ENCODE measurements around the gene ZHX3. TPM values are rescaled to one million over a fixed set of nuclear protein-coding genes. Genes with fewer than 3 reads are reported as not detected.

ZHX3 gene, protein sequence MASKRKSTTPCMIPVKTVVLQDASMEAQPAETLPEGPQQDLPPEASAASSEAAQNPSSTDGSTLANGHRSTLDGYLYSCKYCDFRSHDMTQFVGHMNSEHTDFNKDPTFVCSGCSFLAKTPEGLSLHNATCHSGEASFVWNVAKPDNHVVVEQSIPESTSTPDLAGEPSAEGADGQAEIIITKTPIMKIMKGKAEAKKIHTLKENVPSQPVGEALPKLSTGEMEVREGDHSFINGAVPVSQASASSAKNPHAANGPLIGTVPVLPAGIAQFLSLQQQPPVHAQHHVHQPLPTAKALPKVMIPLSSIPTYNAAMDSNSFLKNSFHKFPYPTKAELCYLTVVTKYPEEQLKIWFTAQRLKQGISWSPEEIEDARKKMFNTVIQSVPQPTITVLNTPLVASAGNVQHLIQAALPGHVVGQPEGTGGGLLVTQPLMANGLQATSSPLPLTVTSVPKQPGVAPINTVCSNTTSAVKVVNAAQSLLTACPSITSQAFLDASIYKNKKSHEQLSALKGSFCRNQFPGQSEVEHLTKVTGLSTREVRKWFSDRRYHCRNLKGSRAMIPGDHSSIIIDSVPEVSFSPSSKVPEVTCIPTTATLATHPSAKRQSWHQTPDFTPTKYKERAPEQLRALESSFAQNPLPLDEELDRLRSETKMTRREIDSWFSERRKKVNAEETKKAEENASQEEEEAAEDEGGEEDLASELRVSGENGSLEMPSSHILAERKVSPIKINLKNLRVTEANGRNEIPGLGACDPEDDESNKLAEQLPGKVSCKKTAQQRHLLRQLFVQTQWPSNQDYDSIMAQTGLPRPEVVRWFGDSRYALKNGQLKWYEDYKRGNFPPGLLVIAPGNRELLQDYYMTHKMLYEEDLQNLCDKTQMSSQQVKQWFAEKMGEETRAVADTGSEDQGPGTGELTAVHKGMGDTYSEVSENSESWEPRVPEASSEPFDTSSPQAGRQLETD
- 10 to 100 TPM in 1 of 3 donors, 1 to 10 TPM in 2; 6.9 to 11.9 (median 9.9) TPM for total RNA-seq

DNA sequence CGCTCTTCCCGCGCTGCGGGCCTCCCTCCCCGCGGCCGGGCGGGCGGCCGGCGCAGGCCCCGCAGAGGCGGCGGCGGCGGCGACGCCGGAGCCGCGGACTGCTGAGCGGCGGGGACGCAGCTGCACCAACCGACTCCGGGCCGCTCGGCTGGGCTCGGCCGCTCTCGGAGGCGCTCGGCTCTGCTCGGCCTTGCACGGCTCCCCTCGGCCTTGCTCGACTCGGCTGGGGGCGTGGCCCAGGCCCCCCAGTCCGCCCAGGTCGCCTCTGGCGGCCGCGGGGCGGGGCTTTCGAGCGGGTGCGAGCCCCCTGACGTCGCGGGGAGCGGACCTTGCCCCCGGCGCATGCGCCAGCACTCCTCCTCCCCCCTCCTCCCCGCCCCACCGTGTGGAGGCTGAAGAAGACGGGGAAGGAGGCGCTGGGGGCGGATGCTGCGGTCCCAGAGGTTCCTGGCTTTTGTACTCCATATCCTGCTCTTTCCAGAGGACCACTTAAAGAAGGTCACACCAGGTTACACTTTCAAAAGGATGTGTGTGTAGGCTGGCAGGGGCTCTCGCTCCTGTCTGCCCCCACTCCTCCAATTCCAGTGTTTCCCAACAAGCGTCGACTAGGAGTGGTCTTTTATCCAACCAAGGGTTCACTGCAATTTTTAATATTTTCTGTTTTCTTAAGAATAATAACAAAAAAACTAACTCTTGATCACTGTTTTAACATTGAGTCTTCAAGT lies at the start of gene ZHX3:
ZHX3 (minus strand) TSS at position 186 of the 725 bp plus-strand sequence. CDS start 112,815 bp downstream, outside the sequence.
- Mint-ChIP-seq H3K4me3 (peak within 1 kb of the TSS; percentile 87), H3K27me3 (ENCODE audit: low read depth) (no peaks in the 10 kb centered on the region), H3K36me3 (ENCODE audit: insufficient read depth) (no peaks in the 10 kb centered on the region), H3K9me3 (no peaks in the 10 kb centered on the region), H3K4me1 (ENCODE audit: low read depth) (peaks cover 13% of the 10 kb centered on the region)
- ATAC-seq (peak; percentile 99), DNase-seq (peak; percentile 96)

DNA sequence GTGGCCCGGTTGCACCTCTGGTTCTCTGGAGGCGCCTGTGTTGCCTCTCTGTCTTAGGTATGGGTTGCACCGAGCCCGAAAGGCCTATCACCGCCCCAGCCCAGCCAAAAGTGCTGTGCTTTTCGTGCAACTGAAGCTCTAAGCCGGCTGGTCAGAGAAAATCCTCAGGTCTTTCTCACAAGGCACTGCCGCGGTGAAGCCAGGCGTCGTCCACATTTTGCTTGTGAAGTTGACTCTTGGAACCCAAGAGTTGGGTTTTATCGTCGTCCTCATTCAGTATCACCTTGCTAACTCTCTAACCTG lies 49.8 kb upstream of the ZHX3 start:
- DNase-seq (no peak), ATAC-seq (no peak)
- peak overlapping the region; percentile 33 for H3K4me3 Mint-ChIP-seq
- H3K36me3 Mint-ChIP-seq (ENCODE audit: insufficient read depth): no peaks in the 10 kb centered on the region
- peaks cover 38% of the 10 kb centered on the region for H3K27me3 Mint-ChIP-seq (ENCODE audit: low read depth)
- H3K4me1 Mint-ChIP-seq (ENCODE audit: low read depth): peaks cover 6% of the 10 kb centered on the region
- H3K9me3 Mint-ChIP-seq: peaks cover 6% of the 10 kb centered on the region

- H3K9me3 Mint-ChIP-seq: peaks cover 6% of the 10 kb centered on the region
- peak within 1 kb of the TSS; percentile 33 for H3K4me3 Mint-ChIP-seq
- peaks cover 6% of the 10 kb centered on the region for H3K4me1 Mint-ChIP-seq (ENCODE audit: low read depth)
- DNase-seq (no peak), ATAC-seq (peak; percentile 32 to 39)
- H3K36me3 Mint-ChIP-seq (ENCODE audit: insufficient read depth): no peaks in the 10 kb centered on the region
- peaks cover 38% of the 10 kb centered on the region for H3K27me3 Mint-ChIP-seq (ENCODE audit: low read depth)
Measured at GRCh38 chr20:41366546-41367392, 49.2 kb upstream of the ZHX3 start, which contains the start of gene EMILIN3. Gene EMILIN3, minus strand, starts transcription at chr20:41366818. Its CDS starts 184 bp downstream, at chr20:41366634.

- H3K36me3 Mint-ChIP-seq (ENCODE audit: insufficient read depth): no peaks in the 10 kb centered on the region
- peaks cover 6% of the 10 kb centered on the region for H3K4me1 Mint-ChIP-seq (ENCODE audit: low read depth)
- peaks cover 38% of the 10 kb centered on the region for H3K27me3 Mint-ChIP-seq (ENCODE audit: low read depth)
- no peak overlapping the region for H3K4me3 Mint-ChIP-seq
- DNase-seq (no peak), ATAC-seq (peak; percentile 58 to 62)
- H3K9me3 Mint-ChIP-seq: peaks cover under 1% of the 10 kb centered on the region
Measured at GRCh38 chr20:41365777-41366545, 48.4 kb upstream of the ZHX3 start.

DNA sequence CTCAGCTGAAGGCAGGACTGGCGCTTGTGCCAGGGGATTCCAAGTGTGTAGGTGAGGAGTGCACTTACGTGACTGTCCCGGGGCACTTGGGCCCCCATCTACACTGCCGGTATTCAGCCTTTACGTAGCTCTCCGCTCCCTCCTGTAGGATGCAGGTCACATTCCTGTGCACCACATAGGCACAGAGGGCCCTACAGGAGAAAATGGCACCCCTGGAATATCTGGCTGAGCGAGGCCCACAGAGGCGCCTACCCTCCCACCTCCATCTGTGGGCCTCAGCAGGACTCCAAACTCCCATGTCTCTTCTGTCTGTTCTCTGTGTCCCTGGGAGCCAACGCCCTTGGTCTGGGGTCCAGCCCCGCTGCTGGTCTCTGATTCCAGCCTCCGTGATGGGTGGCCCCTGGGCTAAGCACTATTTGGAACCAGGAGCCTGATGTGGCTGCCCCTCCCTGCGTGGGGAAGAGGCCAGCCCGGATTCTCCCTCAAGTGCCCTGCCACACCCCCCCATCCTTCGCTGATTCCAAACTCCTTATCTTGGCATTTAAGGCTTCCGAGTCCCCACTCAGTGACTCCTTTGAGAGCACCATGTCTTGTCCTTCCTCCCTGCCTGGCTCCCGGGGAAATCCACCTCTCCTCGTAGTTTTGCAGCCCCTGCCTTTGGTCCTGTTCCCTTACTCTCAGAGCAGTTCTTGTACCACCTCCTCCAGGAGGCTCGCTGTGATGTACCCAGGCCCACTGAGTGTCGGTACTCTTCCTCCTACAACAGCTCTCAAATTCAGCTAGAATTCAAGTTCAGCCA lies 47.6 kb upstream of the ZHX3 start:
- ATAC-seq: no peak
- no peaks in the 10 kb centered on the region for H3K36me3 Mint-ChIP-seq (ENCODE audit: insufficient read depth)
- peaks cover 6% of the 10 kb centered on the region for H3K4me1 Mint-ChIP-seq (ENCODE audit: low read depth)
- no peaks in the 10 kb centered on the region for H3K9me3 Mint-ChIP-seq
- DNase-seq: no peak
- H3K4me3 Mint-ChIP-seq: no peak overlapping the region
- H3K27me3 Mint-ChIP-seq (ENCODE audit: low read depth): peaks cover 38% of the 10 kb centered on the region

- ATAC-seq (no peak), DNase-seq (no peak)
- Mint-ChIP-seq H3K4me1 (ENCODE audit: low read depth) (peaks cover 6% of the 10 kb centered on the region), H3K4me3 (no peak overlapping the region), H3K36me3 (ENCODE audit: insufficient read depth) (no peaks in the 10 kb centered on the region), H3K27me3 (ENCODE audit: low read depth) (peaks cover 31% of the 10 kb centered on the region), H3K9me3 (no peaks in the 10 kb centered on the region)
Measured at GRCh38 chr20:41364236-41364855, 46.8 kb upstream of the ZHX3 start.

- Mint-ChIP-seq H3K4me1 (ENCODE audit: low read depth) (peaks cover 6% of the 10 kb centered on the region), H3K4me3 (no peak overlapping the region), H3K27me3 (ENCODE audit: low read depth) (peaks cover 26% of the 10 kb centered on the region)
Measured at GRCh38 chr20:41363601-41364000, 46.1 kb upstream of the ZHX3 start.

DNA sequence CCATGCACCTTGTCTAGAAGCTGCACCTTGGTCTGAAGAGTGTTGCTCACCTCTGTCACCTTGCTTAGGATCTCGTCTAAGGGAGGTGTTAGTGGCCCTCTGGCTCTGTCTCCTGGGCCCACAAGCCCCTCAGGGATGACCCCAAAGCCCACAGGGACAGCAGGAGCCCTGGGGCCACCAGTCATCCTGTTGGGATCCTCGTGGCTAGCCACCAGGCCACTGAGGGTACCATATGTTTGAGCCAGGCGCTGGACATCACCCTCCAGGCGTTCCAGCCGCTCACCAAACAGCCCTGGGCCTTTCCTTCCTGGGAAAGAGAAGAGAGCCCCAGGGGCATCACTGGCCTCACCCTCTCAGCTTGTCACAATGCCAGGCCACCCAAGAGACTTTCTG lies 45.2 kb upstream of the ZHX3 start:
- peaks cover 6% of the 10 kb centered on the region for H3K4me1 Mint-ChIP-seq (ENCODE audit: low read depth)
- H3K4me3 Mint-ChIP-seq: no peak overlapping the region
- H3K27me3 Mint-ChIP-seq (ENCODE audit: low read depth): peaks cover 20% of the 10 kb centered on the region
- DNase-seq (no peak), ATAC-seq (no peak)
- no peaks in the 10 kb centered on the region for H3K9me3 Mint-ChIP-seq
- H3K36me3 Mint-ChIP-seq (ENCODE audit: insufficient read depth): no peaks in the 10 kb centered on the region

More at GRCh38 chr20:41363601-41364000, 46.1 kb upstream of the ZHX3 start:
- Mint-ChIP-seq H3K9me3 (no peaks in the 10 kb centered on the region), H3K36me3 (ENCODE audit: insufficient read depth) (no peaks in the 10 kb centered on the region)
- no peak for DNase-seq
- no peak for ATAC-seq

- H3K4me1 Mint-ChIP-seq (ENCODE audit: low read depth): no peaks in the 10 kb centered on the region
- H3K4me3 Mint-ChIP-seq: no peak overlapping the region
- peaks cover 14% of the 10 kb centered on the region for H3K27me3 Mint-ChIP-seq (ENCODE audit: low read depth)
- H3K9me3 Mint-ChIP-seq: no peaks in the 10 kb centered on the region
- no peaks in the 10 kb centered on the region for H3K36me3 Mint-ChIP-seq (ENCODE audit: insufficient read depth)
- ATAC-seq (no peak), DNase-seq (no peak)
Measured at GRCh38 chr20:41361757-41362747, 44.5 kb upstream of the ZHX3 start.

GRCh38 chr20:41360831-41361756 lies 43.6 kb upstream of the ZHX3 start:
- Mint-ChIP-seq H3K4me3 (no peak overlapping the region), H3K9me3 (no peaks in the 10 kb centered on the region), H3K27me3 (ENCODE audit: low read depth) (peaks cover 12% of the 10 kb centered on the region), H3K4me1 (ENCODE audit: low read depth) (no peaks in the 10 kb centered on the region), H3K36me3 (ENCODE audit: insufficient read depth) (no peaks in the 10 kb centered on the region)
- no peak for ATAC-seq
- no peak for DNase-seq
